Endodermal cell (in vitro differentiated cells): Measurements from ENCODE around the gene ZNF544. TPM values are rescaled to one million over a fixed set of nuclear protein-coding genes. Genes with fewer than 3 reads are reported as not detected.
A peak's percentile ranks its signal among the peaks of the same experiment; 100 is the strongest.

Source experiments
- DNase-seq: peaks from one replicate; pipeline ENCODE4 v3.0.0-alpha.2; 2017
- H3K27ac ChIP-seq: 2 replicates; pipeline ENCODE4 v1.5.1; 2013; ENCODE audit warnings: mild to moderate bottlenecking, low read depth, low read length, moderate library complexity
- H3K27me3 ChIP-seq: 2 replicates; pipeline ENCODE4 v1.6.1; 2013; ENCODE audit warnings: mild to moderate bottlenecking, low read length, moderate library complexity; ENCODE audit not compliant: insufficient read depth, control insufficient read depth, poor library complexity, severe bottlenecking
- H3K36me3 ChIP-seq: 2 replicates; pipeline ENCODE4 v1.7.0; 2013; ENCODE audit warnings: mild to moderate bottlenecking, low read length, moderate library complexity; ENCODE audit not compliant: control insufficient read depth, insufficient read depth
- H3K4me1 ChIP-seq: one replicate; pipeline ENCODE4 v1.7.0; 2013; ENCODE audit warnings: low read length; ENCODE audit not compliant: control insufficient read depth, insufficient read depth
- H3K4me3 ChIP-seq: 2 replicates; pipeline ENCODE4 v1.5.1; 2013; ENCODE audit warnings: mild to moderate bottlenecking, low read length, moderate library complexity
- H3K9ac ChIP-seq: 2 replicates; pipeline ENCODE4 v1.6.1; 2013; ENCODE audit warnings: mild to moderate bottlenecking, low read length, moderate library complexity; ENCODE audit not compliant: poor library complexity, severe bottlenecking; ENCODE audit errors: extremely low read depth
- H3K9me3 ChIP-seq: 2 replicates; pipeline ENCODE4 v1.6.1; 2013; ENCODE audit warnings: mild to moderate bottlenecking, low read length, moderate library complexity; ENCODE audit not compliant: control insufficient read depth
- H3K27ac Mint-ChIP-seq: 2 replicates; pipeline ENCODE4 v1.8.0; 2020; ENCODE audit warnings: mixed read lengths
- H3K27me3 Mint-ChIP-seq: 2 replicates; pipeline ENCODE4 v1.8.0; 2021; ENCODE audit warnings: mild to moderate bottlenecking, mixed read lengths; ENCODE audit not compliant: insufficient read depth
- H3K36me3 Mint-ChIP-seq: 2 replicates; pipeline ENCODE4 v1.8.0; 2020; ENCODE audit warnings: low read depth, mixed read lengths
- H3K4me1 Mint-ChIP-seq: 2 replicates; pipeline ENCODE4 v1.8.0; 2020; ENCODE audit warnings: mixed read lengths
- H3K4me3 Mint-ChIP-seq: 2 replicates; pipeline ENCODE4 v1.8.0; 2020; ENCODE audit warnings: mild to moderate bottlenecking, moderate library complexity, mixed read lengths
- H3K9me3 Mint-ChIP-seq: 2 replicates; pipeline ENCODE4 v1.8.0; 2020; ENCODE audit warnings: mild to moderate bottlenecking, mixed read lengths
- WGBS, 2 experiments: methylation state at CpG; one replicate each; pipeline versions ENCODE4 v1.1.5 to v1.1.7; 2013; ENCODE audit warnings: missing lambda C conversion rate in 2 of 2, mixed read lengths in 1 of 2; ENCODE audit not compliant: insufficient coverage in 1 of 2, insufficient read length in 1 of 2; 5-methylcytosine and 5-hydroxymethylcytosine counted together
- total RNA-seq, 2 donors: library from RNA; stranded (reverse); fragmentation: NEBNext Ultra II Directional in 1 of 2; extraction: Animal tissue kit (Norgen Biotek cat#: 25700) in 1 of 2; gene quantifications; 2 replicates in 1 of 2; 3 replicates in 1 of 2; pipeline ENCODE4 v1.2.1, GENCODE V29; 2021
- TF ChIP-seq, protein P1 (sequence below): fragments of 200-600 bp; sonication (generic); conservative IDR thresholded peaks from 2 replicates; pipeline ENCODE4 v1.5.0; 2021; ENCODE audit warnings: antibody characterized with exemption, mild to moderate bottlenecking

The ZNF544 gene
- total RNA-seq, 2 donors from 2014 or later, result 65.7 to 80.2 TPM

GRCh38 chr19:58212336-58213074, 16.2 kb upstream of the ZNF544 start:
- Histone ChIP-seq H3K9ac (no peak overlapping the region), H3K27ac (no peak overlapping the region), H3K36me3 (peaks cover 68% of the 10 kb centered on the region), H3K4me3 (peak overlapping the region; percentile 53), H3K4me1 (no peaks in the 10 kb centered on the region), H3K9me3 (peaks cover 80% of the 10 kb centered on the region), H3K27me3 (no peaks in the 10 kb centered on the region)
- Mint-ChIP-seq H3K9me3 (peaks cover 72% of the 10 kb centered on the region), H3K27me3 (peaks cover 1% of the 10 kb centered on the region), H3K4me1 (no peaks in the 10 kb centered on the region), H3K4me3 (no peak overlapping the region), H3K36me3 (peaks cover 69% of the 10 kb centered on the region), H3K27ac (no peak overlapping the region)
- WGBS, 2 experiments, result 95 to 98% methylated on average over 10 to 17 of the region's 17 CpGs
- TF ChIP-seq, protein P1, sequence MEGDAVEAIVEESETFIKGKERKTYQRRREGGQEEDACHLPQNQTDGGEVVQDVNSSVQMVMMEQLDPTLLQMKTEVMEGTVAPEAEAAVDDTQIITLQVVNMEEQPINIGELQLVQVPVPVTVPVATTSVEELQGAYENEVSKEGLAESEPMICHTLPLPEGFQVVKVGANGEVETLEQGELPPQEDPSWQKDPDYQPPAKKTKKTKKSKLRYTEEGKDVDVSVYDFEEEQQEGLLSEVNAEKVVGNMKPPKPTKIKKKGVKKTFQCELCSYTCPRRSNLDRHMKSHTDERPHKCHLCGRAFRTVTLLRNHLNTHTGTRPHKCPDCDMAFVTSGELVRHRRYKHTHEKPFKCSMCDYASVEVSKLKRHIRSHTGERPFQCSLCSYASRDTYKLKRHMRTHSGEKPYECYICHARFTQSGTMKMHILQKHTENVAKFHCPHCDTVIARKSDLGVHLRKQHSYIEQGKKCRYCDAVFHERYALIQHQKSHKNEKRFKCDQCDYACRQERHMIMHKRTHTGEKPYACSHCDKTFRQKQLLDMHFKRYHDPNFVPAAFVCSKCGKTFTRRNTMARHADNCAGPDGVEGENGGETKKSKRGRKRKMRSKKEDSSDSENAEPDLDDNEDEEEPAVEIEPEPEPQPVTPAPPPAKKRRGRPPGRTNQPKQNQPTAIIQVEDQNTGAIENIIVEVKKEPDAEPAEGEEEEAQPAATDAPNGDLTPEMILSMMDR, result no peak
- DNase-seq, result no peak

- no peak for DNase-seq
- Histone ChIP-seq H3K36me3 (peaks cover 63% of the 10 kb centered on the region), H3K4me1 (no peaks in the 10 kb centered on the region), H3K4me3 (no peak overlapping the region), H3K9me3 (peaks cover 78% of the 10 kb centered on the region), H3K27ac (no peak overlapping the region), H3K27me3 (no peaks in the 10 kb centered on the region), H3K9ac (no peak overlapping the region)
- Mint-ChIP-seq H3K36me3 (peaks cover 64% of the 10 kb centered on the region), H3K4me1 (no peaks in the 10 kb centered on the region), H3K4me3 (no peak overlapping the region), H3K9me3 (peaks cover 71% of the 10 kb centered on the region), H3K27ac (no peak overlapping the region), H3K27me3 (peaks cover 1% of the 10 kb centered on the region)
- WGBS, 2 experiments, result 80 to 100% methylated on average over 1 of the region's 1 CpG
- TF ChIP-seq, protein P1, result no peak
Observed at GRCh38 chr19:58213075-58213369, 15.7 kb upstream of the ZNF544 start.

DNA sequence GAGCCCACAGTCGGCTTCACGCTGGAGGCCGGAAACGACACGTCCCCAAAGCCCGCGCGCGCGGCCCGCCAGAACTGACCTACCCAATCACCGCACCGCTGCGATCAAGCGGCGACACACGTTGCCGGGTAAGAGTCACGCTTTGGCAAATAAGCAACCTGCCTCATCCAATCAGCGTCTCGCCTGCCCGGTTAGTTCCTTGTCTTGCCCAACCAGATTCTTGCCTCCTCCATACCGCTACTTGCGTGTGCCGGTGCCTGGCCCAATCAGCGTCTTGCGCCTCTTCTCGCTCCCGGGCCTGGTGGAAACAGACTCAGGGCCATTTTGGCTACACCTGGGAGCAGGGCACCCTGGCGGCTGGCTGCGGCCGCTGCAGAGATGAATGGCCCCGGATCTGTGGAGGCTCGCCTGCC, 11.6 kb upstream of the ZNF544 start:
- no peak overlapping the region for H3K9ac ChIP-seq
- no peak overlapping the region for H3K27ac ChIP-seq
- no peak overlapping the region for H3K4me3 ChIP-seq
- no peaks in the 10 kb centered on the region for H3K27me3 ChIP-seq
- Mint-ChIP-seq H3K27me3 (peaks cover 5% of the 10 kb centered on the region), H3K9me3 (peaks cover 41% of the 10 kb centered on the region), H3K27ac (no peak overlapping the region), H3K4me3 (no peak overlapping the region), H3K36me3 (peaks cover 24% of the 10 kb centered on the region), H3K4me1 (no peaks in the 10 kb centered on the region)
- TF ChIP-seq, protein P1, result no peak
- H3K36me3 ChIP-seq, result peaks cover 23% of the 10 kb centered on the region
- 95 to 96% methylated on average over 20 to 34 of the region's 34 CpGs for WGBS, 2 experiments
- H3K9me3 ChIP-seq, result peaks cover 48% of the 10 kb centered on the region
- H3K4me1 ChIP-seq, result no peaks in the 10 kb centered on the region
- no peak for DNase-seq
